ENCODE data around the gene SYNE1. TPM values are rescaled to one million over a fixed set of nuclear protein-coding genes. Genes with fewer than 3 reads are reported as not detected.
"Not testable (repeated sequence)": the region's sequence is repeated elsewhere in the genome, so short reads cannot be mapped to it uniquely, and the experiment has no call there.

SYNE1 gene
- total RNA-seq, 1 experiment from 2014 or later = 23.0 TPM

- TF ChIP-seq CTCF (IDR thresholded peaks at IDR 0.05; ENCODE audit: insufficient read depth in 1 of 2, low read depth in 1 of 2, low read length in 1 of 2, severe bottlenecking in 1 of 2, unreplicated experiment in 1 of 2) = no peak
- H3K4me1 Mint-ChIP-seq (ENCODE audit: low read depth, unreplicated experiment) = no peaks in the 10 kb centered on the region
- no peaks in the 10 kb centered on the region for H3K9me3 Mint-ChIP-seq (ENCODE audit: unreplicated experiment)
These were observed 107.8 kb downstream of the SYNE1 start for GRCh38 chr6:152529369-152529768.

GRCh38 chr6:152514120-152514519 is 123.0 kb downstream of the SYNE1 start:
- H3K4me1 ChIP-seq; DNase-seq; POLR2A ChIA-PET; BruUV-seq (replicated peaks); CTCF ChIA-PET; H3K27ac Mint-ChIP-seq (ENCODE audit: unreplicated experiment); H3K9me3 ChIP-seq; H3K4me1 Mint-ChIP-seq (ENCODE audit: low read depth, unreplicated experiment); H3K4me3 Mint-ChIP-seq (ENCODE audit: unreplicated experiment); intact Hi-C loops (cut with micrococcal nuclease; ENCODE audit: unreplicated experiment); H3K9me3 Mint-ChIP-seq (ENCODE audit: unreplicated experiment); H3K4me3 ChIP-seq (ENCODE audit: low read depth, low read length); H3K36me3 ChIP-seq (ENCODE audit: control insufficient read depth, insufficient read depth, low read length); H3K27me3 ChIP-seq (replicated peaks; ENCODE audit: control insufficient read depth, insufficient read depth, low read length); H3K36me3 Mint-ChIP-seq (ENCODE audit: insufficient read depth, unreplicated experiment): not testable (repeated sequence)
- peaks cover 16% of the 10 kb centered on the region for H3K27me3 Mint-ChIP-seq (ENCODE audit: insufficient read depth, unreplicated experiment)

More at GRCh38 chr6:152529369-152529768, 107.8 kb downstream of the SYNE1 start:
- no peaks in the 10 kb centered on the region for H3K9me3 ChIP-seq
- no peak for DNase-seq
- intact Hi-C loops (cut with micrococcal nuclease; ENCODE audit: unreplicated experiment) = no loop called here
- no peaks in the 10 kb centered on the region for H3K27me3 ChIP-seq (replicated peaks; ENCODE audit: control insufficient read depth, insufficient read depth, low read length)
- H3K36me3 Mint-ChIP-seq (ENCODE audit: insufficient read depth, unreplicated experiment) = no peaks in the 10 kb centered on the region
- peaks cover 10% of the 10 kb centered on the region for H3K27me3 Mint-ChIP-seq (ENCODE audit: insufficient read depth, unreplicated experiment)
- H3K27ac Mint-ChIP-seq (ENCODE audit: unreplicated experiment) = no peak overlapping the region
- no peaks in the 10 kb centered on the region for H3K4me1 ChIP-seq
- H3K4me3 ChIP-seq (ENCODE audit: low read depth, low read length) = no peak overlapping the region
- no peak overlapping the region for H3K4me3 Mint-ChIP-seq (ENCODE audit: unreplicated experiment)
- BruUV-seq (replicated peaks) = no TSS peak
- CTCF ChIA-PET = interaction anchor here (0.6 kb wide), 1 partner anchor 110 kb away, joined by 3 read pairs; no protein-coding TSS in a partner anchor
- H3K36me3 ChIP-seq (ENCODE audit: control insufficient read depth, insufficient read depth, low read length) = no peaks in the 10 kb centered on the region
- POLR2A ChIA-PET = no interaction called here

GRCh38 chr6:152509916-152510315 is 127.2 kb downstream of the SYNE1 start:
- BruUV-seq (replicated peaks) = no TSS peak
- no peak overlapping the region for H3K27ac Mint-ChIP-seq (ENCODE audit: unreplicated experiment)
- Histone ChIP-seq H3K36me3 (ENCODE audit: control insufficient read depth, insufficient read depth, low read length) (no peaks in the 10 kb centered on the region), H3K27me3 (replicated peaks; ENCODE audit: control insufficient read depth, insufficient read depth, low read length) (peaks cover 1% of the 10 kb centered on the region; the same call in 1 of the 2 replicates), H3K4me3 (ENCODE audit: low read depth, low read length) (no peak overlapping the region), H3K9me3 (no peaks in the 10 kb centered on the region), H3K4me1 (no peaks in the 10 kb centered on the region)
- CTCF ChIA-PET = no interaction called here
- no peak for DNase-seq
- no peak overlapping the region for H3K4me3 Mint-ChIP-seq (ENCODE audit: unreplicated experiment)
- H3K4me1 Mint-ChIP-seq (ENCODE audit: low read depth, unreplicated experiment) = no peaks in the 10 kb centered on the region
- no peaks in the 10 kb centered on the region for H3K36me3 Mint-ChIP-seq (ENCODE audit: insufficient read depth, unreplicated experiment)
- POLR2A ChIA-PET = no interaction called here
- H3K27me3 Mint-ChIP-seq (ENCODE audit: insufficient read depth, unreplicated experiment) = peaks cover 9% of the 10 kb centered on the region
- no peaks in the 10 kb centered on the region for H3K9me3 Mint-ChIP-seq (ENCODE audit: unreplicated experiment)
- TF ChIP-seq CTCF (IDR thresholded peaks at IDR 0.05; ENCODE audit: insufficient read depth in 1 of 2, low read depth in 1 of 2, low read length in 1 of 2, severe bottlenecking in 1 of 2, unreplicated experiment in 1 of 2) = no peak
- intact Hi-C loops (cut with micrococcal nuclease; ENCODE audit: unreplicated experiment) = no loop called here

- POLR2A ChIA-PET = no interaction called here
- Mint-ChIP-seq H3K36me3 (ENCODE audit: insufficient read depth, unreplicated experiment) (no peaks in the 10 kb centered on the region), H3K27ac (ENCODE audit: unreplicated experiment) (no peak overlapping the region), H3K4me3 (ENCODE audit: unreplicated experiment) (no peak overlapping the region), H3K4me1 (ENCODE audit: low read depth, unreplicated experiment) (no peaks in the 10 kb centered on the region), H3K9me3 (ENCODE audit: unreplicated experiment) (no peaks in the 10 kb centered on the region), H3K27me3 (ENCODE audit: insufficient read depth, unreplicated experiment) (peaks cover 9% of the 10 kb centered on the region)
- TF ChIP-seq CTCF (IDR thresholded peaks at IDR 0.05; ENCODE audit: insufficient read depth in 1 of 2, low read depth in 1 of 2, low read length in 1 of 2, severe bottlenecking in 1 of 2, unreplicated experiment in 1 of 2) = no peak
- CTCF ChIA-PET = no interaction called here
- DNase-seq = no peak
- peaks cover 1% of the 10 kb centered on the region; the same call in 1 of the 2 replicates for H3K27me3 ChIP-seq (replicated peaks; ENCODE audit: control insufficient read depth, insufficient read depth, low read length)
- H3K4me1 ChIP-seq = no peaks in the 10 kb centered on the region
- H3K9me3 ChIP-seq = no peaks in the 10 kb centered on the region
- no peaks in the 10 kb centered on the region for H3K36me3 ChIP-seq (ENCODE audit: control insufficient read depth, insufficient read depth, low read length)
- intact Hi-C loops (cut with micrococcal nuclease; ENCODE audit: unreplicated experiment) = no loop called here
- no TSS peak for BruUV-seq (replicated peaks)
- H3K4me3 ChIP-seq (ENCODE audit: low read depth, low read length) = no peak overlapping the region
These were observed 128.7 kb downstream of the SYNE1 start for GRCh38 chr6:152508477-152508876.

Data from Caco-2 (cell line).